ENCODE results near the gene GSG1L2. TPM values are rescaled to one million over a fixed set of nuclear protein-coding genes. Genes with fewer than 3 reads are reported as not detected.

The GSG1L2 gene
- total and polyA plus RNA-seq, 2 experiments from 2014 or later: not detected

DNA sequence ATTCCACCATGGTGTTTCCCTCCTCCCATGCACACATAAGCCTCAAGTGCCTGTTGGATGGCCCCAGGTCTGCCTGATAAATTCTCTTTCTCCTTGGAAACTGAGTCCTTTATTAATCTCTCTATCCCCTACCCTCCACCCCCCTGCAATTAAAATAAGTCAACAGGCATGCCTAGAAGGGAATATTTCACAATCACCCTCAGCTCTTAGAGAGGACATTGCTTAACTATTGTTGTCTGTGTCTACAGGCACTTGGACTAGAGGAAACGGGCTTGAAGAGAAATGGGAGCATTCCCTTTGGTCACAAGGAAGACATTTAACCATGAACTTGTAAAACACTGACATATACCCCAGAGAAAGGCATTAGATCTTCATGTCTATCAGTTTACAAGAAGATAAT is 43.7 kb upstream of the GSG1L2 start:
- H3F3A ChIP-seq (replicated peaks; ENCODE audit: low read depth): no peaks in the 10 kb centered on the region
- Mint-ChIP-seq H3K4me1 (no peaks in the 10 kb centered on the region), H3K9me3 (peaks cover 7% of the 10 kb centered on the region; the same call in 2 of the 3 replicates), H3K27me3 (ENCODE audit: insufficient read depth, low read depth, poor library complexity) (no peaks in the 10 kb centered on the region), H3K4me3 (no peak overlapping the region), H3K27ac (no peak overlapping the region), H3K36me3 (ENCODE audit: low read depth) (no peaks in the 10 kb centered on the region; the same call in 2 of the 3 replicates)
- H3K79me2 ChIP-seq (replicated peaks; ENCODE audit: insufficient read depth): no peaks in the 10 kb centered on the region
- H3K4me2 ChIP-seq: no peak overlapping the region
- no peak for ATAC-seq
- H3K27ac ChIP-seq (ENCODE audit: low read depth): no peak overlapping the region
- H3K27me3 ChIP-seq (ENCODE audit: insufficient read depth): no peaks in the 10 kb centered on the region
- H2AFZ ChIP-seq: no peak overlapping the region
- TF ChIP-seq JUNB (IDR thresholded peaks at IDR 0.05; ENCODE audit: unreplicated experiment): no peak
- TF ChIP-seq, protein P1, sequence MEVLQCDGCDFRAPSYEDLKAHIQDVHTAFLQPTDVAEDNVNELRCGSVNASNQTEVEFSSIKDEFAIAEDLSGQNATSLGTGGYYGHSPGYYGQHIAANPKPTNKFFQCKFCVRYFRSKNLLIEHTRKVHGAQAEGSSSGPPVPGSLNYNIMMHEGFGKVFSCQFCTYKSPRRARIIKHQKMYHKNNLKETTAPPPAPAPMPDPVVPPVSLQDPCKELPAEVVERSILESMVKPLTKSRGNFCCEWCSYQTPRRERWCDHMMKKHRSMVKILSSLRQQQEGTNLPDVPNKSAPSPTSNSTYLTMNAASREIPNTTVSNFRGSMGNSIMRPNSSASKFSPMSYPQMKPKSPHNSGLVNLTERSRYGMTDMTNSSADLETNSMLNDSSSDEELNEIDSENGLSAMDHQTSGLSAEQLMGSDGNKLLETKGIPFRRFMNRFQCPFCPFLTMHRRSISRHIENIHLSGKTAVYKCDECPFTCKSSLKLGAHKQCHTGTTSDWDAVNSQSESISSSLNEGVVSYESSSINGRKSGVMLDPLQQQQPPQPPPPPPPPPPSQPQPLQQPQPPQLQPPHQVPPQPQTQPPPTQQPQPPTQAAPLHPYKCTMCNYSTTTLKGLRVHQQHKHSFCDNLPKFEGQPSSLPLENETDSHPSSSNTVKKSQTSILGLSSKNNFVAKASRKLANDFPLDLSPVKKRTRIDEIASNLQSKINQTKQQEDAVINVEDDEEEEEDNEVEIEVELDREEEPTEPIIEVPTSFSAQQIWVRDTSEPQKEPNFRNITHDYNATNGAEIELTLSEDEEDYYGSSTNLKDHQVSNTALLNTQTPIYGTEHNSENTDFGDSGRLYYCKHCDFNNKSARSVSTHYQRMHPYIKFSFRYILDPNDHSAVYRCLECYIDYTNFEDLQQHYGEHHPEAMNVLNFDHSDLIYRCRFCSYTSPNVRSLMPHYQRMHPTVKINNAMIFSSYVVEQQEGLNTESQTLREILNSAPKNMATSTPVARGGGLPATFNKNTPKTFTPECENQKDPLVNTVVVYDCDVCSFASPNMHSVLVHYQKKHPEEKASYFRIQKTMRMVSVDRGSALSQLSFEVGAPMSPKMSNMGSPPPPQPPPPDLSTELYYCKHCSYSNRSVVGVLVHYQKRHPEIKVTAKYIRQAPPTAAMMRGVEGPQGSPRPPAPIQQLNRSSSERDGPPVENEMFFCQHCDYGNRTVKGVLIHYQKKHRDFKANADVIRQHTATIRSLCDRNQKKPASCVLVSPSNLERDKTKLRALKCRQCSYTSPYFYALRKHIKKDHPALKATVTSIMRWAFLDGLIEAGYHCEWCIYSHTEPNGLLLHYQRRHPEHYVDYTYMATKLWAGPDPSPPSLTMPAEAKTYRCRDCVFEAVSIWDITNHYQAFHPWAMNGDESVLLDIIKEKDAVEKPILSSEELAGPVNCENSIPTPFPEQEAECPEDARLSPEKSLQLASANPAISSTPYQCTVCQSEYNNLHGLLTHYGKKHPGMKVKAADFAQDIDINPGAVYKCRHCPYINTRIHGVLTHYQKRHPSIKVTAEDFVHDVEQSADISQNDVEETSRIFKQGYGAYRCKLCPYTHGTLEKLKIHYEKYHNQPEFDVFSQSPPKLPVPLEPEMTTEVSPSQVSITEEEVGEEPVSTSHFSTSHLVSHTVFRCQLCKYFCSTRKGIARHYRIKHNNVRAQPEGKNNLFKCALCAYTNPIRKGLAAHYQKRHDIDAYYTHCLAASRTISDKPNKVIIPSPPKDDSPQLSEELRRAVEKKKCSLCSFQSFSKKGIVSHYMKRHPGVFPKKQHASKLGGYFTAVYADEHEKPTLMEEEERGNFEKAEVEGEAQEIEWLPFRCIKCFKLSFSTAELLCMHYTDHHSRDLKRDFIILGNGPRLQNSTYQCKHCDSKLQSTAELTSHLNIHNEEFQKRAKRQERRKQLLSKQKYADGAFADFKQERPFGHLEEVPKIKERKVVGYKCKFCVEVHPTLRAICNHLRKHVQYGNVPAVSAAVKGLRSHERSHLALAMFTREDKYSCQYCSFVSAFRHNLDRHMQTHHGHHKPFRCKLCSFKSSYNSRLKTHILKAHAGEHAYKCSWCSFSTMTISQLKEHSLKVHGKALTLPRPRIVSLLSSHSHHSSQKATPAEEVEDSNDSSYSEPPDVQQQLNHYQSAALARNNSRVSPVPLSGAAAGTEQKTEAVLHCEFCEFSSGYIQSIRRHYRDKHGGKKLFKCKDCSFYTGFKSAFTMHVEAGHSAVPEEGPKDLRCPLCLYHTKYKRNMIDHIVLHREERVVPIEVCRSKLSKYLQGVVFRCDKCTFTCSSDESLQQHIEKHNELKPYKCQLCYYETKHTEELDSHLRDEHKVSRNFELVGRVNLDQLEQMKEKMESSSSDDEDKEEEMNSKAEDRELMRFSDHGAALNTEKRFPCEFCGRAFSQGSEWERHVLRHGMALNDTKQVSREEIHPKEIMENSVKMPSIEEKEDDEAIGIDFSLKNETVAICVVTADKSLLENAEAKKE (CRISPR knock-in tag; IDR thresholded peaks at IDR 0.05): no peak
- TF ChIP-seq POLR2AphosphoS5 (IDR thresholded peaks at IDR 0.05; ENCODE audit: low read depth): no peak
- TF ChIP-seq STAT1 (IDR thresholded peaks at IDR 0.05; ENCODE audit: unreplicated experiment): no peak
- TF ChIP-seq EZH2phosphoT487 (IDR thresholded peaks at IDR 0.05; ENCODE audit: unreplicated experiment): no peak
- TF ChIP-seq, protein P2, sequence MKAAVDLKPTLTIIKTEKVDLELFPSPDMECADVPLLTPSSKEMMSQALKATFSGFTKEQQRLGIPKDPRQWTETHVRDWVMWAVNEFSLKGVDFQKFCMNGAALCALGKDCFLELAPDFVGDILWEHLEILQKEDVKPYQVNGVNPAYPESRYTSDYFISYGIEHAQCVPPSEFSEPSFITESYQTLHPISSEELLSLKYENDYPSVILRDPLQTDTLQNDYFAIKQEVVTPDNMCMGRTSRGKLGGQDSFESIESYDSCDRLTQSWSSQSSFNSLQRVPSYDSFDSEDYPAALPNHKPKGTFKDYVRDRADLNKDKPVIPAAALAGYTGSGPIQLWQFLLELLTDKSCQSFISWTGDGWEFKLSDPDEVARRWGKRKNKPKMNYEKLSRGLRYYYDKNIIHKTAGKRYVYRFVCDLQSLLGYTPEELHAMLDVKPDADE (IDR thresholded peaks at IDR 0.05): no peak
- no peak for TF ChIP-seq ZNF331 (CRISPR knock-in tag; IDR thresholded peaks at IDR 0.05; ENCODE audit: low read depth)
- TF ChIP-seq NANOG (IDR thresholded peaks at IDR 0.05; ENCODE audit: borderline replicate concordance): no peak
- no peak for TF ChIP-seq ZNF114 (CRISPR knock-in tag; IDR thresholded peaks at IDR 0.05)
- TF ChIP-seq EZH2 (IDR thresholded peaks at IDR 0.05; ENCODE audit: low read depth, unreplicated experiment): no peak
- TF ChIP-seq, protein P3, sequence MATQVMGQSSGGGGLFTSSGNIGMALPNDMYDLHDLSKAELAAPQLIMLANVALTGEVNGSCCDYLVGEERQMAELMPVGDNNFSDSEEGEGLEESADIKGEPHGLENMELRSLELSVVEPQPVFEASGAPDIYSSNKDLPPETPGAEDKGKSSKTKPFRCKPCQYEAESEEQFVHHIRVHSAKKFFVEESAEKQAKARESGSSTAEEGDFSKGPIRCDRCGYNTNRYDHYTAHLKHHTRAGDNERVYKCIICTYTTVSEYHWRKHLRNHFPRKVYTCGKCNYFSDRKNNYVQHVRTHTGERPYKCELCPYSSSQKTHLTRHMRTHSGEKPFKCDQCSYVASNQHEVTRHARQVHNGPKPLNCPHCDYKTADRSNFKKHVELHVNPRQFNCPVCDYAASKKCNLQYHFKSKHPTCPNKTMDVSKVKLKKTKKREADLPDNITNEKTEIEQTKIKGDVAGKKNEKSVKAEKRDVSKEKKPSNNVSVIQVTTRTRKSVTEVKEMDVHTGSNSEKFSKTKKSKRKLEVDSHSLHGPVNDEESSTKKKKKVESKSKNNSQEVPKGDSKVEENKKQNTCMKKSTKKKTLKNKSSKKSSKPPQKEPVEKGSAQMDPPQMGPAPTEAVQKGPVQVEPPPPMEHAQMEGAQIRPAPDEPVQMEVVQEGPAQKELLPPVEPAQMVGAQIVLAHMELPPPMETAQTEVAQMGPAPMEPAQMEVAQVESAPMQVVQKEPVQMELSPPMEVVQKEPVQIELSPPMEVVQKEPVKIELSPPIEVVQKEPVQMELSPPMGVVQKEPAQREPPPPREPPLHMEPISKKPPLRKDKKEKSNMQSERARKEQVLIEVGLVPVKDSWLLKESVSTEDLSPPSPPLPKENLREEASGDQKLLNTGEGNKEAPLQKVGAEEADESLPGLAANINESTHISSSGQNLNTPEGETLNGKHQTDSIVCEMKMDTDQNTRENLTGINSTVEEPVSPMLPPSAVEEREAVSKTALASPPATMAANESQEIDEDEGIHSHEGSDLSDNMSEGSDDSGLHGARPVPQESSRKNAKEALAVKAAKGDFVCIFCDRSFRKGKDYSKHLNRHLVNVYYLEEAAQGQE (IDR thresholded peaks at IDR 0.05; ENCODE audit: unreplicated experiment): no peak
- TF ChIP-seq CREB1 (CRISPR knock-in tag; IDR thresholded peaks at IDR 0.05; ENCODE audit: low read depth): no peak
- TF ChIP-seq, protein P4, sequence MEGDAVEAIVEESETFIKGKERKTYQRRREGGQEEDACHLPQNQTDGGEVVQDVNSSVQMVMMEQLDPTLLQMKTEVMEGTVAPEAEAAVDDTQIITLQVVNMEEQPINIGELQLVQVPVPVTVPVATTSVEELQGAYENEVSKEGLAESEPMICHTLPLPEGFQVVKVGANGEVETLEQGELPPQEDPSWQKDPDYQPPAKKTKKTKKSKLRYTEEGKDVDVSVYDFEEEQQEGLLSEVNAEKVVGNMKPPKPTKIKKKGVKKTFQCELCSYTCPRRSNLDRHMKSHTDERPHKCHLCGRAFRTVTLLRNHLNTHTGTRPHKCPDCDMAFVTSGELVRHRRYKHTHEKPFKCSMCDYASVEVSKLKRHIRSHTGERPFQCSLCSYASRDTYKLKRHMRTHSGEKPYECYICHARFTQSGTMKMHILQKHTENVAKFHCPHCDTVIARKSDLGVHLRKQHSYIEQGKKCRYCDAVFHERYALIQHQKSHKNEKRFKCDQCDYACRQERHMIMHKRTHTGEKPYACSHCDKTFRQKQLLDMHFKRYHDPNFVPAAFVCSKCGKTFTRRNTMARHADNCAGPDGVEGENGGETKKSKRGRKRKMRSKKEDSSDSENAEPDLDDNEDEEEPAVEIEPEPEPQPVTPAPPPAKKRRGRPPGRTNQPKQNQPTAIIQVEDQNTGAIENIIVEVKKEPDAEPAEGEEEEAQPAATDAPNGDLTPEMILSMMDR (conservative IDR thresholded peaks at IDR 0.05; ENCODE audit: low read depth in 2 of 2): no peak
- H3K36me3 ChIP-seq (ENCODE audit: insufficient read depth): no peaks in the 10 kb centered on the region
- H4K20me1 ChIP-seq (replicated peaks; ENCODE audit: insufficient read depth): no peaks in the 10 kb centered on the region
- no peaks in the 10 kb centered on the region for H3K4me1 ChIP-seq (ENCODE audit: insufficient read depth)
- no peak overlapping the region for H3K4me3 ChIP-seq
- H3K9me2 ChIP-seq (ENCODE audit: insufficient read depth): peaks cover 7% of the 10 kb centered on the region; the same call in 1 of the 2 replicates
- no peak for DNase-seq (ENCODE audit: low spot score)

Data from GM23338 (cell line).